HepG2 (cell line): Measurements from ENCODE around the gene UPK1A. TPM values are rescaled to one million over a fixed set of nuclear protein-coding genes. Genes with fewer than 3 reads are reported as not detected.

ENCODE experiments used
- BORCS8-MEF2B ChIP-seq: sonication (generic); formaldehyde crosslinking; IDR thresholded peaks from 2 replicates; pipeline ENCODE4 v1.8.0; 2022; ENCODE audit warnings: mild to moderate bottlenecking, missing genetic modification reagents
- CCDC6 ChIP-seq: sonication (generic); formaldehyde crosslinking; IDR thresholded peaks from 2 replicates; pipeline ENCODE4 v1.8.1; 2022; ENCODE audit warnings: mild to moderate bottlenecking, missing genetic modification reagents, moderate library complexity
- DMAP1 ChIP-seq: IDR thresholded peaks from 2 replicates; pipeline ENCODE4 v1.6.1; 2016
- MYC ChIP-seq: sonication (generic); formaldehyde crosslinking; IDR thresholded peaks from 2 replicates; pipeline ENCODE4 v1.9.0; 2021; ENCODE audit warnings: missing genetic modification reagents, borderline replicate concordance
- NR3C1 ChIP-seq: sonication (generic); formaldehyde crosslinking; IDR thresholded peaks from 2 replicates; pipeline ENCODE4 v1.4.0; 2020; ENCODE audit warnings: missing genetic modification reagents
- RBAK ChIP-seq: sonication (generic); formaldehyde crosslinking; IDR thresholded peaks from 2 replicates; pipeline ENCODE4 v1.5.1; 2020; ENCODE audit warnings: mild to moderate bottlenecking, missing genetic modification reagents
- SALL1 ChIP-seq: sonication (generic); formaldehyde crosslinking; IDR thresholded peaks from 2 replicates; pipeline ENCODE4 v1.8.0; 2022; ENCODE audit warnings: mild to moderate bottlenecking, missing genetic modification reagents
- SMAD1 ChIP-seq: sonication (generic); formaldehyde crosslinking; IDR thresholded peaks from 2 replicates; pipeline ENCODE4 v1.4.0; 2020; ENCODE audit warnings: missing genetic modification reagents, low read depth, mild to moderate bottlenecking, borderline replicate concordance
- SOX5 ChIP-seq: IDR thresholded peaks from 2 replicates; pipeline ENCODE4 v1.6.1; 2016; ENCODE audit warnings: borderline replicate concordance
- THYN1 ChIP-seq: sonication (generic); formaldehyde crosslinking; IDR thresholded peaks from 2 replicates; pipeline ENCODE4 v1.8.1; 2023; ENCODE audit warnings: low read depth, mild to moderate bottlenecking, moderate library complexity, missing genetic modification reagents, borderline replicate concordance
- U2AF1 ChIP-seq: fragments of 200-400 bp; formaldehyde crosslinking; optimal IDR thresholded peaks from 2 replicates; pipeline ENCODE3; 2017; ENCODE audit warnings: mild to moderate bottlenecking, low read depth, low read length
- ZBTB42 ChIP-seq: sonication (generic); formaldehyde crosslinking; IDR thresholded peaks from 2 replicates; pipeline ENCODE4 v1.5.0; 2020; ENCODE audit warnings: mild to moderate bottlenecking, missing genetic modification reagents
- ZFP36L2 ChIP-seq: sonication (generic); formaldehyde crosslinking; IDR thresholded peaks from 2 replicates; pipeline ENCODE4 v1.4.0; 2020; ENCODE audit warnings: missing genetic modification reagents
- ZFP62 ChIP-seq: sonication (generic); formaldehyde crosslinking; IDR thresholded peaks from 2 replicates; pipeline ENCODE4 v1.4.0; 2020; ENCODE audit warnings: missing genetic modification reagents
- ZNF441 ChIP-seq: sonication (generic); formaldehyde crosslinking; IDR thresholded peaks from 2 replicates; pipeline ENCODE4 v1.7.0; 2021; ENCODE audit warnings: missing genetic modification reagents, borderline replicate concordance
- ZNF772 ChIP-seq: sonication (generic); formaldehyde crosslinking; IDR thresholded peaks from 2 replicates; pipeline ENCODE4 v1.5.0; 2020; ENCODE audit warnings: mild to moderate bottlenecking, missing genetic modification reagents
- ZNF777 ChIP-seq: sonication (generic); formaldehyde crosslinking; IDR thresholded peaks from 2 replicates; pipeline ENCODE4 v1.4.0; 2020; ENCODE audit warnings: missing genetic modification reagents
- polyA plus RNA-seq, 8 experiments: library from polyadenylated mRNA; depleted of rRNA in 3 of 8; stranded (reverse) in 7 of 8; unstranded in 1 of 8; fragments of >200 nt; fragmentation: Illumina TruSeq in 4 of 8; extraction: Trizol in 4 of 8; gene quantifications; 2 replicates each; pipeline versions ENCODE4 v1.2.1 to v1.2.3, GENCODE V29; 2011 to 2016; ENCODE audit warnings: low read depth in 4 of 8, missing spikeins in 1 of 8, mixed read lengths in 1 of 8; ENCODE audit not compliant: insufficient read depth in 1 of 8
- total RNA-seq, 5 experiments: library from RNA; depleted of rRNA; stranded (reverse); fragments of >200 nt; fragmentation: Illumina TruSeq; extraction: Trizol; gene quantifications; 2 replicates each; pipeline ENCODE4 v1.2.3, GENCODE V29; 2016; ENCODE audit warnings: low read depth in 1 of 5
- TF ChIP-seq, protein P1 (sequence below): sonication (generic); formaldehyde crosslinking; conservative IDR thresholded peaks from 2 replicates; pipeline ENCODE4 v1.4.0; 2020; ENCODE audit warnings: missing genetic modification reagents
- TF ChIP-seq, protein P2 (sequence below): sonication (generic); formaldehyde crosslinking; IDR thresholded peaks from 2 replicates; pipeline ENCODE4 v1.4.0; 2020; ENCODE audit warnings: missing genetic modification reagents
- TF ChIP-seq, protein P3 (sequence below): sonication (generic); formaldehyde crosslinking; IDR thresholded peaks from 2 replicates; pipeline ENCODE4 v1.4.0; 2020; ENCODE audit warnings: low read depth, mild to moderate bottlenecking, missing genetic modification reagents
- TF ChIP-seq, protein P4 (sequence below): sonication (generic); formaldehyde crosslinking; IDR thresholded peaks from 2 replicates; pipeline ENCODE4 v1.5.1; 2020; ENCODE audit warnings: mild to moderate bottlenecking, missing genetic modification reagents, moderate library complexity
- TF ChIP-seq, protein P5 (sequence below): IDR thresholded peaks from 2 replicates; pipeline ENCODE4 v1.6.1; 2016; ENCODE audit warnings: missing biosample characterization, missing genetic modification reagents, low read depth

The UPK1A gene
- total and polyA plus RNA-seq, 2 of the 13 experiments (the other 11 are each of a cell fraction or from before 2014, with no cell fraction given) = 2.9 TPM; not detected in 1

DNA sequence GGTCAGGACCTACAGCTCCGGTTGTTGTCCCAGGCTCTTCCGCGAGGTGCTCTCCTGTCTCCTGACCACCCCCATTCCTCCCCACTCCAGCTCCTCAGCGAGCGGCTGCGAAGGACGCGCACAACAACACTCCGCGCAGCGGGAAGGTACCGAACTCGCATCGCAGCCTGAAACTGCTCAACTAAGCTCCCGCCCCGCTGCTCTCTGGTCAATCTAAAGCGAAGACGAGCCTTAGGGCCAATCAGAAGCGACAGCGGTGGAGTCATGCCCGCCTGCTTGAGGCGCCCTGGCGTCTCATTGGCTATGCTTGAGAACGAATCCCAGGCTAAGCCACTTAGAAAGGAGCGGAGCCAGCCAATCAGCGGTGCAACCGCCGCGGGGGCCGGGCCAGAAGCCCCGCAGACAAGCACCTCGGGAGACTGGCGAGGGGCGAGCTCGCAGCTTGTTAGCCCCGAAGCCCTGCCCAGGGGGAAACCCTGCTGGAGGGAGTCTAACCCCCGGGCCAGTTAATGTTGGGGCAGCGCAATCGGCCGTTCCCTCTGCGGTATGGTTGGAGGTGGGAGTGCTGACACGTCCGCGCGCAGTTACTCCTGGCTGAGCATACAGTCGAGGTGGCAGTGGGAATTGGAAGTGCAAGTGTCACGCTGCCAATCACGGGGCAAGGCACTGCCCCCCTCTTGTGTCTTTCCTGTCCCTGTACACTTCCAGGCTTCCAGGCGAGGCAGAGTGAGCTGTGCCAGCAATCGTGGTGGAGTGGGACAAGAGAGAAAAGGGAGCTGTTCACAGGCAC is 36.1 kb downstream of the UPK1A start (continued):
- TF ChIP-seq, protein P1, sequence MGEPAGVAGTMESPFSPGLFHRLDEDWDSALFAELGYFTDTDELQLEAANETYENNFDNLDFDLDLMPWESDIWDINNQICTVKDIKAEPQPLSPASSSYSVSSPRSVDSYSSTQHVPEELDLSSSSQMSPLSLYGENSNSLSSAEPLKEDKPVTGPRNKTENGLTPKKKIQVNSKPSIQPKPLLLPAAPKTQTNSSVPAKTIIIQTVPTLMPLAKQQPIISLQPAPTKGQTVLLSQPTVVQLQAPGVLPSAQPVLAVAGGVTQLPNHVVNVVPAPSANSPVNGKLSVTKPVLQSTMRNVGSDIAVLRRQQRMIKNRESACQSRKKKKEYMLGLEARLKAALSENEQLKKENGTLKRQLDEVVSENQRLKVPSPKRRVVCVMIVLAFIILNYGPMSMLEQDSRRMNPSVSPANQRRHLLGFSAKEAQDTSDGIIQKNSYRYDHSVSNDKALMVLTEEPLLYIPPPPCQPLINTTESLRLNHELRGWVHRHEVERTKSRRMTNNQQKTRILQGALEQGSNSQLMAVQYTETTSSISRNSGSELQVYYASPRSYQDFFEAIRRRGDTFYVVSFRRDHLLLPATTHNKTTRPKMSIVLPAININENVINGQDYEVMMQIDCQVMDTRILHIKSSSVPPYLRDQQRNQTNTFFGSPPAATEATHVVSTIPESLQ (CRISPR knock-in tag) = no peak
- TF ChIP-seq ZNF441 (CRISPR knock-in tag) (peak; percentile 87), SALL1 (CRISPR knock-in tag) (peak; percentile 75), RBAK (CRISPR knock-in tag) (no peak), MYC (CRISPR knock-in tag) (peak; percentile 23; the same call in 1 of the 2 replicates), SMAD1 (CRISPR knock-in tag) (peak; percentile 51; the same call in 1 of the 2 replicates), ZFP36L2 (CRISPR knock-in tag) (no peak), THYN1 (CRISPR knock-in tag) (no peak), ZBTB42 (CRISPR knock-in tag) (no peak), U2AF1 (no peak), DMAP1 (CRISPR knock-in tag) (0 out of 2 replicates have a peak, but pooled peaks have one; percentile 31), BORCS8-MEF2B (peak; percentile 66), ZFP62 (CRISPR knock-in tag) (no peak), ZNF777 (CRISPR knock-in tag) (0 out of 2 replicates have a peak, but pooled peaks have one; percentile 45), SOX5 (CRISPR knock-in tag) (no peak), CCDC6 (CRISPR knock-in tag) (no peak), NR3C1 (CRISPR knock-in tag) (no peak), ZNF772 (CRISPR knock-in tag) (no peak)
- TF ChIP-seq, protein P2, sequence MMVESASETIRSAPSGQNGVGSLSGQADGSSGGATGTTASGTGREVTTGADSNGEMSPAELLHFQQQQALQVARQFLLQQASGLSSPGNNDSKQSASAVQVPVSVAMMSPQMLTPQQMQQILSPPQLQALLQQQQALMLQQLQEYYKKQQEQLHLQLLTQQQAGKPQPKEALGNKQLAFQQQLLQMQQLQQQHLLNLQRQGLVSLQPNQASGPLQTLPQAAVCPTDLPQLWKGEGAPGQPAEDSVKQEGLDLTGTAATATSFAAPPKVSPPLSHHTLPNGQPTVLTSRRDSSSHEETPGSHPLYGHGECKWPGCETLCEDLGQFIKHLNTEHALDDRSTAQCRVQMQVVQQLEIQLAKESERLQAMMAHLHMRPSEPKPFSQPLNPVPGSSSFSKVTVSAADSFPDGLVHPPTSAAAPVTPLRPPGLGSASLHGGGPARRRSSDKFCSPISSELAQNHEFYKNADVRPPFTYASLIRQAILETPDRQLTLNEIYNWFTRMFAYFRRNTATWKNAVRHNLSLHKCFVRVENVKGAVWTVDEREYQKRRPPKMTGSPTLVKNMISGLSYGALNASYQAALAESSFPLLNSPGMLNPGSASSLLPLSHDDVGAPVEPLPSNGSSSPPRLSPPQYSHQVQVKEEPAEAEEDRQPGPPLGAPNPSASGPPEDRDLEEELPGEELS = 0 out of 2 replicates have a peak, but pooled peaks have one; percentile 28
- TF ChIP-seq, protein P3, sequence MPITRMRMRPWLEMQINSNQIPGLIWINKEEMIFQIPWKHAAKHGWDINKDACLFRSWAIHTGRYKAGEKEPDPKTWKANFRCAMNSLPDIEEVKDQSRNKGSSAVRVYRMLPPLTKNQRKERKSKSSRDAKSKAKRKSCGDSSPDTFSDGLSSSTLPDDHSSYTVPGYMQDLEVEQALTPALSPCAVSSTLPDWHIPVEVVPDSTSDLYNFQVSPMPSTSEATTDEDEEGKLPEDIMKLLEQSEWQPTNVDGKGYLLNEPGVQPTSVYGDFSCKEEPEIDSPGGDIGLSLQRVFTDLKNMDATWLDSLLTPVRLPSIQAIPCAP (CRISPR knock-in tag) = no peak
- TF ChIP-seq, protein P4, sequence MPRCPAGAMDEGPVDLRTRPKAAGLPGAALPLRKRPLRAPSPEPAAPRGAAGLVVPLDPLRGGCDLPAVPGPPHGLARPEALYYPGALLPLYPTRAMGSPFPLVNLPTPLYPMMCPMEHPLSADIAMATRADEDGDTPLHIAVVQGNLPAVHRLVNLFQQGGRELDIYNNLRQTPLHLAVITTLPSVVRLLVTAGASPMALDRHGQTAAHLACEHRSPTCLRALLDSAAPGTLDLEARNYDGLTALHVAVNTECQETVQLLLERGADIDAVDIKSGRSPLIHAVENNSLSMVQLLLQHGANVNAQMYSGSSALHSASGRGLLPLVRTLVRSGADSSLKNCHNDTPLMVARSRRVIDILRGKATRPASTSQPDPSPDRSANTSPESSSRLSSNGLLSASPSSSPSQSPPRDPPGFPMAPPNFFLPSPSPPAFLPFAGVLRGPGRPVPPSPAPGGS (CRISPR knock-in tag) = 0 out of 2 replicates have a peak, but pooled peaks have one; percentile 66
- TF ChIP-seq, protein P5, sequence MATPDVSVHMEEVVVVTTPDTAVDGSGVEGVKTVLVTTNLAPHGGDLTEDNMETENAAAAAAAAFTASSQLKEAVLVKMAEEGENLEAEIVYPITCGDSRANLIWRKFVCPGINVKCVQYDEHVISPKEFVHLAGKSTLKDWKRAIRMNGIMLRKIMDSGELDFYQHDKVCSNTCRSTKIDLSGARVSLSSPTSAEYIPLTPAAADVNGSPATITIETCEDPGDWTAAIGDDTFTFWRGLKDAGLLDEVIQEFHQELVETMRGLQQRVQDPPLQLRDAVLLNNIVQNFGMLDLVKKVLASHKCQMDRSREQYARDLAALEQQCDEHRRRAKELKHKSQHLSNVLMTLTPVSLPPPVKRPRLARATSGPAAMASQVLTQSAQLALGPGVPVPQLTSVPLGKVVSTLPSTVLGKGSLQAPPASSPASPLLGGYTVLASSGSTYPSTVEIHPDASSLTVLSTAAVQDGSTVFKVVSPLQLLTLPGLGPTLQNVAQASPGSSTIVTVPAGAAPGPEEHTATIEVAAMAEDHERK (CRISPR knock-in tag) = no peak
